ENCODE results near the gene AGO3.

The AGO3 gene

DNA sequence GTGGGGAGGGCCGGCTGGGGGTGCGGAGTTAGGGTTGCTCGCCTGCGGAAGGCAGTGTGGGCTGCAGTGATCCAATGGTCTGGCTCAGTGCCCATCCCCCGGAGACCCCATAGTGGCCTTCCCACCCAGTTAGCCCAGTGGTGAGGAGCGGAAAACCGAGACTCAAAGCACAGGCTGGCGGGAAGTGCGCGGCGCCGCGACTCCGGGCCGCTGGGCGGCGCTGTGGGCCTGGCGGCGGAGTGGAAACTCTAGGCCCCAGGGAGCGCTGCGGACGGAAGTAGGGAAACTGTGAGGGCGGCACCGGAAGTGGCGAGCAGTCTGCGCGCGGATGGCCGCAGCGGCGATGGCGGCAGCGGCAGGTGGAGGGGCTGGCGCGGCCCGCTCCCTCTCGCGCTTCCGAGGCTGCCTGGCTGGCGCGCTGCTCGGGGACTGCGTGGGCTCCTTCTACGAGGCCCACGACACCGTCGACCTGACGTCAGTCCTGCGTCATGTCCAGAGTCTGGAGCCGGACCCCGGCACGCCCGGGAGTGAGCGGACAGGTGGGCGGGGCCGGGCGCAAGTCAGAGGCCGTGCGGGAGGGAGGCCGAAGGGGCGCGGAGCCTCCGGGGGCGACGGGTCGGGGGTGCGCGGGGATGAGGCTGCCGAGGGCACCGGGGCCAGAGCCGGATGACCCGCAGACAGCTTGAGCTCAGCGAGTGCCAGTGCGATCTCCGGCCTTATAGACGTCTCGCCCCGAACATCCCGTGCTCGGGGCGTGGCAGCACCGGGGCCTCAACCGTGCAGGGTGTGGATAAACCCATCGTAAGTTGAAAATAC is 157.9 kb downstream of the AGO3 start, which contains the start of gene ADPRS:
TSS of gene ADPRS (plus strand) at position 316 of the 816 bp plus-strand sequence. CDS start at position 329, 13 bp downstream.
- TF ChIP-seq, protein P1, sequence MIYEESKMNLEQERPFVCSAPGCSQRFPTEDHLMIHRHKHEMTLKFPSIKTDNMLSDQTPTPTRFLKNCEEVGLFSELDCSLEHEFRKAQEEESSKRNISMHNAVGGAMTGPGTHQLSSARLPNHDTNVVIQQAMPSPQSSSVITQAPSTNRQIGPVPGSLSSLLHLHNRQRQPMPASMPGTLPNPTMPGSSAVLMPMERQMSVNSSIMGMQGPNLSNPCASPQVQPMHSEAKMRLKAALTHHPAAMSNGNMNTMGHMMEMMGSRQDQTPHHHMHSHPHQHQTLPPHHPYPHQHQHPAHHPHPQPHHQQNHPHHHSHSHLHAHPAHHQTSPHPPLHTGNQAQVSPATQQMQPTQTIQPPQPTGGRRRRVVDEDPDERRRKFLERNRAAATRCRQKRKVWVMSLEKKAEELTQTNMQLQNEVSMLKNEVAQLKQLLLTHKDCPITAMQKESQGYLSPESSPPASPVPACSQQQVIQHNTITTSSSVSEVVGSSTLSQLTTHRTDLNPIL (CRISPR knock-in tag; IDR thresholded peaks at IDR 0.05; ENCODE audit: low read depth) = no peak
- TF ChIP-seq TSHZ2 (CRISPR knock-in tag; IDR thresholded peaks at IDR 0.05) (peak; percentile 46; the same call in 1 of the 2 replicates), GLIS3 (CRISPR knock-in tag; IDR thresholded peaks at IDR 0.05) (no peak), CSDC2 (CRISPR knock-in tag; IDR thresholded peaks at IDR 0.05) (no peak)

DNA sequence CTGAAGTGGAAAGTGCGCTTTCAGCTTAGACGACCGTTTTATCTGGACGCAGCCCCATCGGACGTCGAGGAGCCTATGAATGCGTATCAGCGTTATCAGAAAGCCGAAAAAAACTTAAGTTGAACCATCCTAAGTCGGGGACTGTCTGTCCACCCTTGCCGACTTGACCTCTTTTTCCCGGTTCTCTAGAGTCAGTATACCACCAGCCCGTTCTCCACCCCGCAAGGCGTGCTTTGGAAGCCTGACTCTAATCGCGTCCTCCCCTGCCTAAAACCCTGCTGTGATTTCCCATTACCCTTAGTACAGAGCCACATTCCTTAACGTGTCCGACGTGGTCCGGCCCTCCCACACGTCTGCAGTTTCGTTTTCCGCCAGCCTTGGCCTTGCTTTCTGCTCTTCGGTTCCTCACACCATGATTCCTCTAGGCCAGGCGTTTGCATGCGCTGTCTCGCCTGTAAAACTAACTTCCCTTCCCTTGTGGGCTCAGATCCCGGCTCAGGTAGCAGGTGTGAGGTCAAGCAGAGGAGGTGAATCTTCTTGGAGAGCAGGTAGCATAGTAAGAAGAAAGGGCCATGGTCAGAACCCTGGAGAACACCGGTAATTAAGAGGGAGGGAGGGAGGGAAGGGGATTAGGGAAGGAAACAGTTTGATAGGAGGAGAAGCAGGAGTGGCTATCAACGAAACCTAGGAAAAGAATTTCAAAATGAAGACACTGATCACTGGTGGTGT is 158.7 kb downstream of the AGO3 start:
- ATAC-seq = peak; percentile 24
- no peak for TF ChIP-seq ZC3H10 (CRISPR knock-in tag; IDR thresholded peaks at IDR 0.05)
- TF ChIP-seq CSDC2 (CRISPR knock-in tag; IDR thresholded peaks at IDR 0.05) = no peak
- TF ChIP-seq, protein P2, sequence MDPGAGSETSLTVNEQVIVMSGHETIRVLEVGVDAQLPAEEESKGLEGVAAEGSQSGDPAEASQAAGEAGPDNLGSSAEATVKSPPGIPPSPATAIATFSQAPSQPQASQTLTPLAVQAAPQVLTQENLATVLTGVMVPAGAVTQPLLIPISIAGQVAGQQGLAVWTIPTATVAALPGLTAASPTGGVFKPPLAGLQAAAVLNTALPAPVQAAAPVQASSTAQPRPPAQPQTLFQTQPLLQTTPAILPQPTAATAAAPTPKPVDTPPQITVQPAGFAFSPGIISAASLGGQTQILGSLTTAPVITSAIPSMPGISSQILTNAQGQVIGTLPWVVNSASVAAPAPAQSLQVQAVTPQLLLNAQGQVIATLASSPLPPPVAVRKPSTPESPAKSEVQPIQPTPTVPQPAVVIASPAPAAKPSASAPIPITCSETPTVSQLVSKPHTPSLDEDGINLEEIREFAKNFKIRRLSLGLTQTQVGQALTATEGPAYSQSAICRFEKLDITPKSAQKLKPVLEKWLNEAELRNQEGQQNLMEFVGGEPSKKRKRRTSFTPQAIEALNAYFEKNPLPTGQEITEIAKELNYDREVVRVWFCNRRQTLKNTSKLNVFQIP (CRISPR knock-in tag; IDR thresholded peaks at IDR 0.05; ENCODE audit: borderline replicate concordance, low read depth) = no peak
- no peak for TF ChIP-seq TSHZ2 (CRISPR knock-in tag; IDR thresholded peaks at IDR 0.05)
- no peak for TF ChIP-seq ZNF565 (CRISPR knock-in tag; conservative IDR thresholded peaks at IDR 0.05; ENCODE audit: low read depth)
- TF ChIP-seq, protein P3, sequence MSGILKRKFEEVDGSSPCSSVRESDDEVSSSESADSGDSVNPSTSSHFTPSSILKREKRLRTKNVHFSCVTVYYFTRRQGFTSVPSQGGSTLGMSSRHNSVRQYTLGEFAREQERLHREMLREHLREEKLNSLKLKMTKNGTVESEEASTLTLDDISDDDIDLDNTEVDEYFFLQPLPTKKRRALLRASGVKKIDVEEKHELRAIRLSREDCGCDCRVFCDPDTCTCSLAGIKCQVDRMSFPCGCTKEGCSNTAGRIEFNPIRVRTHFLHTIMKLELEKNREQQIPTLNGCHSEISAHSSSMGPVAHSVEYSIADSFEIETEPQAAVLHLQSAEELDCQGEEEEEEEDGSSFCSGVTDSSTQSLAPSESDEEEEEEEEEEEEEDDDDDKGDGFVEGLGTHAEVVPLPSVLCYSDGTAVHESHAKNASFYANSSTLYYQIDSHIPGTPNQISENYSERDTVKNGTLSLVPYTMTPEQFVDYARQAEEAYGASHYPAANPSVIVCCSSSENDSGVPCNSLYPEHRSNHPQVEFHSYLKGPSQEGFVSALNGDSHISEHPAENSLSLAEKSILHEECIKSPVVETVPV (CRISPR knock-in tag; IDR thresholded peaks at IDR 0.05) = no peak
- no peak for TF ChIP-seq BACH2 (CRISPR knock-in tag; IDR thresholded peaks at IDR 0.05; ENCODE audit: borderline replicate concordance)
- no peak for TF ChIP-seq ZFP30 (CRISPR knock-in tag; IDR thresholded peaks at IDR 0.05)
- no peak for TF ChIP-seq PPARA (CRISPR knock-in tag; IDR thresholded peaks at IDR 0.05; ENCODE audit: borderline replicate concordance)
- TF ChIP-seq, protein P1 (CRISPR knock-in tag; IDR thresholded peaks at IDR 0.05; ENCODE audit: low read depth) = no peak
- no peak for TF ChIP-seq OSR1 (CRISPR knock-in tag; IDR thresholded peaks at IDR 0.05)
- TF ChIP-seq RARB (CRISPR knock-in tag; IDR thresholded peaks at IDR 0.05) = no peak

More for the DNA sequence above, 157.9 kb downstream of the AGO3 start, which contains the start of gene ADPRS:
- peak; percentile 87 for ATAC-seq

GRCh38 chr1:36091141-36091540 is 160.2 kb downstream of the AGO3 start:
- no peak for ATAC-seq
- TF ChIP-seq ARNTL (CRISPR knock-in tag; IDR thresholded peaks at IDR 0.05; ENCODE audit: borderline replicate concordance, low read depth) = no peak
- TF ChIP-seq ESRRG (CRISPR knock-in tag; IDR thresholded peaks at IDR 0.05) = no peak
- TF ChIP-seq TOX (CRISPR knock-in tag; IDR thresholded peaks at IDR 0.05; ENCODE audit: borderline replicate concordance) = no peak
- no peak for TF ChIP-seq PPARA (CRISPR knock-in tag; IDR thresholded peaks at IDR 0.05; ENCODE audit: borderline replicate concordance)
- TF ChIP-seq ZNF565 (CRISPR knock-in tag; conservative IDR thresholded peaks at IDR 0.05; ENCODE audit: low read depth) = no peak
- no peak for TF ChIP-seq RARB (CRISPR knock-in tag; IDR thresholded peaks at IDR 0.05)
- TF ChIP-seq ISL1 (CRISPR knock-in tag; IDR thresholded peaks at IDR 0.05) = no peak
- TF ChIP-seq ZC3H10 (CRISPR knock-in tag; IDR thresholded peaks at IDR 0.05) = no peak
- TF ChIP-seq OSR1 (CRISPR knock-in tag; IDR thresholded peaks at IDR 0.05) = no peak
- TF ChIP-seq BACH2 (CRISPR knock-in tag; IDR thresholded peaks at IDR 0.05; ENCODE audit: borderline replicate concordance) = no peak
- TF ChIP-seq, protein P2 (CRISPR knock-in tag; IDR thresholded peaks at IDR 0.05; ENCODE audit: borderline replicate concordance, low read depth) = no peak
- TF ChIP-seq, protein P1 (CRISPR knock-in tag; IDR thresholded peaks at IDR 0.05; ENCODE audit: low read depth) = no peak

Data from SK-N-SH treated with all-trans-retinoic acid at 6 μM for 48 hours (cell line).